ENCODE results near the gene RAX. TPM values are rescaled to one million over a fixed set of nuclear protein-coding genes. Genes with fewer than 3 reads are reported as not detected.

Gene RAX
- total and polyA plus RNA-seq, 2 donors (not counting 1 experiment from before 2014, with no cell fraction given): not detected

DNA sequence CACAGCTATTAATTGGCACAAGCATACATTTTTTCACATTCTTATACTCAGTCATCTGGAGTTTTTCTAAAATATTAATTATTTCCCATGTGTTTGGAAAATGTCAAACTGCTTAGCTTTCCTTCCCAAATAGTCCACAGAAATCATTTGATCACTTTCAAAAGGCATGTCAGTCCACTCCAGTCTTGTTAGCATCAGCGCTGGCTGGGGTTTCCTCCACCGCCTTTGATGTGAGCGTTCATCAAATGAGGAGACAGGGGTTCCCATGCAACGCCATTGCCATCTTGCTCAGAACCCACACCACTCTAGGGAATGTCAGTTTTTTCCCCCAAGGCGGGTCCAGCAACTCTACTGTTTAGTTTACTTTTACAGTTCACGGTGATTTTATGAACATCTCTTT is 13.1 kb upstream of the RAX start:
- Histone ChIP-seq H3K27ac (ENCODE audit: low read length in 2 of 2) (no peak overlapping the region), H3K9me3 (ENCODE audit: control extremely low read depth in 1 of 3, control insufficient read depth in 2 of 3, insufficient read depth in 1 of 3, low read length in 2 of 3) (no peaks in the 10 kb centered on the region), H4K20me1 (ENCODE audit: control insufficient read depth, insufficient read depth, low read length, poor library complexity, severe bottlenecking) (no peaks in the 10 kb centered on the region), H3K4me1 (ENCODE audit: control insufficient read depth in 2 of 2, insufficient read depth in 2 of 2, low read length in 2 of 2) (no peaks in the 10 kb centered on the region), H3K4me2 (replicated peaks; ENCODE audit: low read depth, low read length, poor library complexity, severe bottlenecking) (no peak overlapping the region), H3K9ac (ENCODE audit: low read length) (no peak overlapping the region), H2AFZ (ENCODE audit: insufficient read depth, low read depth, low read length, poor library complexity, severe bottlenecking) (no peak overlapping the region), H3K27me3 (replicated peaks in 1 of 4; ENCODE audit: control extremely low read depth in 1 of 4, control insufficient read depth in 3 of 4, insufficient read depth in 4 of 4, low read length in 3 of 4) (peaks cover 0 to 11% (median 7%) of the 10 kb centered on the region in 4 experiments), H3K36me3 (replicated peaks in 1 of 2; ENCODE audit: control extremely low read depth in 1 of 2, control insufficient read depth in 1 of 2, extremely low read depth in 1 of 2, insufficient read depth in 2 of 2, low read length in 1 of 2) (no peaks in the 10 kb centered on the region), H3K4me3 (ENCODE audit: control extremely low read depth in 1 of 5, extremely low read depth in 1 of 5, insufficient read depth in 1 of 5, low read depth in 2 of 5, low read length in 4 of 5) (no peak overlapping the region), H3K79me2 (ENCODE audit: control insufficient read depth, insufficient read depth, low read length) (no peaks in the 10 kb centered on the region)
- H3K4me1 Mint-ChIP-seq: no peaks in the 10 kb centered on the region
- peaks cover 1% of the 10 kb centered on the region for H3K9me3 Mint-ChIP-seq (ENCODE audit: insufficient read depth)
- no peak for TF ChIP-seq EZH2 (IDR thresholded peaks at IDR 0.05; ENCODE audit: borderline replicate concordance, insufficient read depth, low read depth, low read length, poor library complexity, severe bottlenecking)
- TF ChIP-seq, protein P1, sequence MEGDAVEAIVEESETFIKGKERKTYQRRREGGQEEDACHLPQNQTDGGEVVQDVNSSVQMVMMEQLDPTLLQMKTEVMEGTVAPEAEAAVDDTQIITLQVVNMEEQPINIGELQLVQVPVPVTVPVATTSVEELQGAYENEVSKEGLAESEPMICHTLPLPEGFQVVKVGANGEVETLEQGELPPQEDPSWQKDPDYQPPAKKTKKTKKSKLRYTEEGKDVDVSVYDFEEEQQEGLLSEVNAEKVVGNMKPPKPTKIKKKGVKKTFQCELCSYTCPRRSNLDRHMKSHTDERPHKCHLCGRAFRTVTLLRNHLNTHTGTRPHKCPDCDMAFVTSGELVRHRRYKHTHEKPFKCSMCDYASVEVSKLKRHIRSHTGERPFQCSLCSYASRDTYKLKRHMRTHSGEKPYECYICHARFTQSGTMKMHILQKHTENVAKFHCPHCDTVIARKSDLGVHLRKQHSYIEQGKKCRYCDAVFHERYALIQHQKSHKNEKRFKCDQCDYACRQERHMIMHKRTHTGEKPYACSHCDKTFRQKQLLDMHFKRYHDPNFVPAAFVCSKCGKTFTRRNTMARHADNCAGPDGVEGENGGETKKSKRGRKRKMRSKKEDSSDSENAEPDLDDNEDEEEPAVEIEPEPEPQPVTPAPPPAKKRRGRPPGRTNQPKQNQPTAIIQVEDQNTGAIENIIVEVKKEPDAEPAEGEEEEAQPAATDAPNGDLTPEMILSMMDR (IDR thresholded peaks at IDR 0.05): no peak
- H3K27me3 Mint-ChIP-seq: peaks cover 56% of the 10 kb centered on the region
- POLR2A ChIA-PET: no interaction called here
- ATAC-seq (ENCODE audit: low read depth) (no peak), DNase-seq (no peak)
- CTCF ChIA-PET: interaction anchor here (0.6 kb wide), 1 partner anchor 661 kb away, joined by 4 read pairs; no protein-coding TSS in a partner anchor
- no peak overlapping the region for H3K4me3 Mint-ChIP-seq
- intact Hi-C loops (cut with micrococcal nuclease): no loop called here
- no peak overlapping the region for H3K27ac Mint-ChIP-seq
- 76% methylated on average over 4 of the region's 6 CpGs for WGBS (ENCODE audit: insufficient coverage)

- no peak overlapping the region for H3K27ac ChIP-seq (ENCODE audit: low read length in 2 of 2)
- TF ChIP-seq EZH2 (IDR thresholded peaks at IDR 0.05; ENCODE audit: borderline replicate concordance, insufficient read depth, low read depth, low read length, poor library complexity, severe bottlenecking): no peak
- TF ChIP-seq, protein P1 (IDR thresholded peaks at IDR 0.05): no peak
- ATAC-seq (ENCODE audit: low read depth) (no peak), DNase-seq (no peak)
- Mint-ChIP-seq H3K27me3 (peaks cover 58% of the 10 kb centered on the region), H3K27ac (no peak overlapping the region), H3K9me3 (ENCODE audit: insufficient read depth) (no peaks in the 10 kb centered on the region), H3K4me3 (no peak overlapping the region), H3K4me1 (no peaks in the 10 kb centered on the region)
- POLR2A ChIA-PET: no interaction called here
- H3K4me1 ChIP-seq (ENCODE audit: control insufficient read depth in 2 of 2, insufficient read depth in 2 of 2, low read length in 2 of 2): no peaks in the 10 kb centered on the region
- 63% methylated on average over 4 of the region's 11 CpGs for WGBS (ENCODE audit: insufficient coverage)
- no peak overlapping the region for H2AFZ ChIP-seq (ENCODE audit: insufficient read depth, low read depth, low read length, poor library complexity, severe bottlenecking)
- H3K4me2 ChIP-seq (replicated peaks; ENCODE audit: low read depth, low read length, poor library complexity, severe bottlenecking): no peak overlapping the region
- no peaks in the 10 kb centered on the region for H3K36me3 ChIP-seq (replicated peaks in 1 of 2; ENCODE audit: control extremely low read depth in 1 of 2, control insufficient read depth in 1 of 2, extremely low read depth in 1 of 2, insufficient read depth in 2 of 2, low read length in 1 of 2)
- H3K9ac ChIP-seq (ENCODE audit: low read length): no peak overlapping the region
- H3K4me3 ChIP-seq (ENCODE audit: control extremely low read depth in 1 of 5, extremely low read depth in 1 of 5, insufficient read depth in 1 of 5, low read depth in 2 of 5, low read length in 4 of 5): no peak overlapping the region
- H3K79me2 ChIP-seq (ENCODE audit: control insufficient read depth, insufficient read depth, low read length): no peaks in the 10 kb centered on the region
- H3K9me3 ChIP-seq (ENCODE audit: control extremely low read depth in 1 of 3, control insufficient read depth in 2 of 3, insufficient read depth in 1 of 3, low read length in 2 of 3): no peaks in the 10 kb centered on the region
- peaks cover 0 to 19% (median 13%) of the 10 kb centered on the region in 4 experiments for H3K27me3 ChIP-seq (replicated peaks in 1 of 4; ENCODE audit: control extremely low read depth in 1 of 4, control insufficient read depth in 3 of 4, insufficient read depth in 4 of 4, low read length in 3 of 4)
- H4K20me1 ChIP-seq (ENCODE audit: control insufficient read depth, insufficient read depth, low read length, poor library complexity, severe bottlenecking): no peaks in the 10 kb centered on the region
- intact Hi-C loops (cut with micrococcal nuclease): no loop called here
- CTCF ChIA-PET: no interaction called here
Observed at GRCh38 chr18:59282341-59282740, 9.1 kb upstream of the RAX start.
